Left renal cortex interstitium (tissue), 4 donors: Measurements from ENCODE around the gene HSD11B1L. TPM values are rescaled to one million over a fixed set of nuclear protein-coding genes. Genes with fewer than 3 reads are reported as not detected.

Source experiments
- DNase-seq, 4 donors: peaks; one replicate each; pipeline ENCODE4 v3.0.0-alpha.2; 2013; ENCODE audit warnings: low read depth in 4 of 4, low spot score in 2 of 4, missing footprints in 1 of 4
- polyA plus RNA-seq, 4 donors: library from polyadenylated mRNA; unstranded; fragments of 120-200 nt; gene quantifications; one replicate each; pipeline ENCODE4 v1.2.1, GENCODE V29; 2013; ENCODE audit not compliant: insufficient read length in 4 of 4

HSD11B1L gene
- polyA plus RNA-seq, 4 donors, result 7.9 to 16.9 (median 13.0) TPM

- no peak for DNase-seq
Measured at GRCh38 chr19:5666921-5667610, 13.8 kb upstream of the HSD11B1L start.

- DNase-seq, result no peak
Measured at GRCh38 chr19:5667751-5668271, 13.0 kb upstream of the HSD11B1L start.

GRCh38 chr19:5669212-5669611, 11.6 kb upstream of the HSD11B1L start:
- no peak for DNase-seq

GRCh38 chr19:5671600-5671999, 9.2 kb upstream of the HSD11B1L start:
- no peak for DNase-seq

- no peak for DNase-seq
Measured at GRCh38 chr19:5672708-5673459, 7.9 kb upstream of the HSD11B1L start.

GRCh38 chr19:5673752-5674151, 7.1 kb upstream of the HSD11B1L start:
- DNase-seq, result no peak

GRCh38 chr19:5674714-5675113, 6.1 kb upstream of the HSD11B1L start:
- no peak for DNase-seq

GRCh38 chr19:5676105-5676771, 4.6 kb upstream of the HSD11B1L start:
- no peak for DNase-seq

GRCh38 chr19:5676772-5677105, 4.1 kb upstream of the HSD11B1L start:
- DNase-seq, result no peak

GRCh38 chr19:5677136-5677535, 3.7 kb upstream of the HSD11B1L start:
- no peak for DNase-seq

- DNase-seq, result no peak
Measured at GRCh38 chr19:5677580-5677979, 3.2 kb upstream of the HSD11B1L start.

GRCh38 chr19:5678071-5678718, 2.6 kb upstream of the HSD11B1L start:
- no peak for DNase-seq

- DNase-seq, result no peak
Measured at GRCh38 chr19:5679289-5680083, 1.3 kb upstream of the HSD11B1L start.

- no peak for DNase-seq
Measured at GRCh38 chr19:5680084-5680436, 767 bp upstream of the HSD11B1L start.

- DNase-seq, result no peak
Measured at GRCh38 chr19:5681391-5682106, 722 bp downstream of the HSD11B1L start.

- DNase-seq, result no peak
Measured at GRCh38 chr19:5682107-5682482, 1.3 kb downstream of the HSD11B1L start.

GRCh38 chr19:5683177-5683886, 2.5 kb downstream of the HSD11B1L start:
- no peak for DNase-seq

- no peak for DNase-seq
Measured at GRCh38 chr19:5684694-5685430, 4.0 kb downstream of the HSD11B1L start.

- no peak for DNase-seq
Measured at GRCh38 chr19:5686326-5686646, 5.5 kb downstream of the HSD11B1L start.
